ES-I3 (cell line): Measurements from ENCODE around the gene ZFAND2A.
"Not testable (repeated sequence)": the region's sequence is repeated elsewhere in the genome, so short reads cannot be mapped to it uniquely, and the experiment has no call there.

Experiments used
- H3K36me3 ChIP-seq: 2 replicates; pipeline ENCODE4 v1.6.1; 2013; ENCODE audit warnings: mild to moderate bottlenecking, low read length, control low read depth, moderate library complexity; ENCODE audit not compliant: insufficient read depth
- H3K4me1 ChIP-seq: 2 replicates; pipeline ENCODE4 v1.6.1; 2013; ENCODE audit warnings: mild to moderate bottlenecking, control low read depth, low read length; ENCODE audit not compliant: insufficient read depth
- H3K9ac ChIP-seq: 2 replicates; pipeline ENCODE4 v1.6.1; 2013; ENCODE audit warnings: low read depth, mild to moderate bottlenecking, low read length, moderate library complexity
- H3K9me3 ChIP-seq: 2 replicates; pipeline ENCODE4 v1.6.1; 2013; ENCODE audit warnings: mild to moderate bottlenecking, low read length, moderate library complexity; ENCODE audit not compliant: control insufficient read depth, insufficient read depth

Gene ZFAND2A

DNA sequence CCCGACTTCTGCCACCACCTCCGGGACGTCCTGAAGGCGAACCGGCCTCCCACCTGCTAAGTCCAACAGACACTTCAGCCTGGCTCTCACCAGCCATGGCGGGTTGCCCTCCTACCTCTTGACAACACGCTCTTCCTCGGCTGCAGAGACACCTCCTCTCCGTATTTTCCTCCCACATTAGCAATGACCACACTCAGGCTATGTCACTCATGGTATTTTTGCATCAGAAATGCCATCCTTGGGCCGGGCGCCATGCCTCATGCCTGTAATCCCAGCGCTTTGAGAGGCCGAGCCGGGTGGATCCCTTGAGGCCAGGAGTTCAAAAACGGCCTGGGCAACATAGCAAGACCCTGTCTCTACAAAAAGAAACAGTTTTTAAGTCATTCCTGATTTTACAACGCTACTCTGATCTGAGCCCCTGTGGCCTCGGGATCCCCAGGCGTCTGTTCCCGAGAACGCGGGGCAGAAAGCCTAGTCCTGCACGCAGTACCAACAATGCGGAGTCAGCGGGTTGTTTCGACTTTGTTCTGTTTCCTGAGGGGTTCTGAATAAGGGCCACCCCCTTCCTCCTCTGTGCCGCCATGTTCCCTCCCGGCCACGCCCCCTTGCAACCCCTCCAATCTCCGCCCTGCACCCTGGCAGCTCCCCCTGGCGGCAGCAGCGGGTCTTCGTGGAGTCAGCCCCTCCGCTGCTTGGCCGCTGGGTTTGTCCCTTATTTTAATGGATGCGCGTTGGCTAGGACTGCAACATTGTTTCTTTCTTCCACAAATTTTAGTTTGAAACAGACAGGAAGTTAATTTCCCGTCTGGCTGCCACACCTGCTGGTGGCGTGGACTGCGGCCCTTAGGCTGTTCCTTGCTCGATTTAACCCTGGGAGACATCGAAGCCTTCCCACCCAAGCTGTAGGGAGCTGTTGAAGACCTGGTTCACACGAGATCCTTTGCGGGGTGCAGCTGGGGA lies 9.7 kb upstream of the ZFAND2A start:
- H3K4me1 ChIP-seq: no peaks in the 10 kb centered on the region
- H3K36me3 ChIP-seq: no peaks in the 10 kb centered on the region
- peak overlapping the region; percentile 77; the same call in 1 of the 2 replicates for H3K9ac ChIP-seq
- H3K9me3 ChIP-seq: no peaks in the 10 kb centered on the region

DNA sequence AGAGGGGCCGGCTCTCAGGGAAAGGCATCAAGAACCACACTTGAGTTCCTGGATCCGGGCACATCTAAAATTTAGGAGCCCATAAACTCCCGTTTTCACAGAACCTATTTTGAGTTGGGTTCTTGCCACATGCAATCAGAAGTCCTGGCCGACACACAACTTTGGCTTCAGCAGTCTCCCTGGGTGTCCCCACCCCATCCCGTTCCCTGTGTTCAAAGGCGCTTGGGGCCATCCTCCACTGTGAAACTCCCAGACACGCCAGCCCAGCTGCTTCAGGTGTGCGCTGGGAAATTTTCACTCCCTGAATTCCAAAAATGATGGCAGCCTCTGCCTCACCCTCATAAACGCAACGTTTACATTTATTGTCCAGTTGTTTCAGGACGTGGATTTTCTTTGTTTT lies 8.4 kb upstream of the ZFAND2A start:
- Histone ChIP-seq H3K9ac (no peak overlapping the region), H3K9me3 (no peaks in the 10 kb centered on the region), H3K36me3 (no peaks in the 10 kb centered on the region), H3K4me1 (no peaks in the 10 kb centered on the region)

DNA sequence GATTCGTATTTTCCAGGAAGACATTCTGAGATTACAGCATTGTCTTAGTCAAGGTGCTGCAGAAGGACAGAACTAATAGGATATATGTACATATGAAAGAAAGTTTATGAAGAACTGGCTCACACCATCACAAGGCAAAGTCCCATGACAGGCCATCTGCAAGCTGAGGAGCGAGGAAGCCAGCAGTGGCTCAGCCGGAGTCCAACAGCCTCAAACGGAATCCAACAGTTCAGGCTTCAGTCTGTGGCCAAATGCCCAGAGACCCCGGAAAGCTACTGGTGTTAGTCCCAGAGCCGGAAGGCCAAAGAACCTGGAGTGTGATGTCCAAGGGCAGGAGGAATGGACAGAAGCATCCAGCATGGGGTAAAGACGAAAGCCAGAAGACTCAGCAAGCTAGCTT lies 4.4 kb upstream of the ZFAND2A start:
- no peak overlapping the region for H3K9ac ChIP-seq
- no peaks in the 10 kb centered on the region for H3K36me3 ChIP-seq
- H3K4me1 ChIP-seq: no peaks in the 10 kb centered on the region
- no peaks in the 10 kb centered on the region for H3K9me3 ChIP-seq

DNA sequence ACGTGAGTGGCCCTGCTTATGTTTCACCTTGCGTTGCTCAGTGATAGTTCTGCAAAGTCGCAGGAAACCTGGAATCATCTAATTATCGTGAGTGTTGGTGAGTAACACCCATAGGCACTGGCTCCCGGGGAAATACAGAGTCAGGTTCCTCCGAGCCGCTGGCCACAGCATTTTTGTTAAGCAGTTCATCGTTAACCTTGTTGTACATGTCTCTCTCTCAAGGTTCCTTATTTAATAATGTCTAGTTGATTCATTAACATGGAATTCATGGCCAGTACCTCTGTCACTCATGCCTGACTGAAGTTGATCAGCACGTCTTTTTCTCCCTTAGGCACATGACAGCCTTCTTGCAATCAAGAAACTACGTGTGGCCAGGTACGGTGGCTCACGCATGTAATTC lies 3.1 kb upstream of the ZFAND2A start:
- Histone ChIP-seq H3K4me1 (peaks cover 6% of the 10 kb centered on the region; the same call in 1 of the 2 replicates), H3K9ac (no peak overlapping the region), H3K36me3 (no peaks in the 10 kb centered on the region), H3K9me3 (no peaks in the 10 kb centered on the region)

DNA sequence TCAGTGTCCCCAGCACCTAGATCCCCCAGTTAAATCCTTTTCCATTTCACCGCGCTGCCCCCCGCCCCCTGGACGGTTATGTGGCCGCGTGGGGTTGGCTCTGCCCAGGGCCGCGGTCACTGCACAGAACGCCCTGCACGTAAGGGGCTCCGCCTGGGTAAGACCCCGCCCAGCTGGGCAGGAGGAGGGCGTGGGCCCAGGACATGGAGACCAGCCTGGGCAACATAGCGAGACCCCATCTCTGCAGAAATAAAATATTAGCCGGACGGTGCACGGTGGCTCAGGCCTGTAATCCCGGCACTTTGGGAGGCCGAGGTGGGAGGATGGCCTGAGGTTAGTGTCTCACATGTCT lies 650 bp upstream of the ZFAND2A start:
- H3K9ac ChIP-seq: peak overlapping the region; percentile 99
- peaks cover 6% of the 10 kb centered on the region; the same call in 1 of the 2 replicates for H3K4me1 ChIP-seq
- H3K9me3 ChIP-seq: no peaks in the 10 kb centered on the region
- H3K36me3 ChIP-seq: 0 out of 2 replicates have a peak, but pooled peaks cover 4% of the 10 kb centered on the region

DNA sequence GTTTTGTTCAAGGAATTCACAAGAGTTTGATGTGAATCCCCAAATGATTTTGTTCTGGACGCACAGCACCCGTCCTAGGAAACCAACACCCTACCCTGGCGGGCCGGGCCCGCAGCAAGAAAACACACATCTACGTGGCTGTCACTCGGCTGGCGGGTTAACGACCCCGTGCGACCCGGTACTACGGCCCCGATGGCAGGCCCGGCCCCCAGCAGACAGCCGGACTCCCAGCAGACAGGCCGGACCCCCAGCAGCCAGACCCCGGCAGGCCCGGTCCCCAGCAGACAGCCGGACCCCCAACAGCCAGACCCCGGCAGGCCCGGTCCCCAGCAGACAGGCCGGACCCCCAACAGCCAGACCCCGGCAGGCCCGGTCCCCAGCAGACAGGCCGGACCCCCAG lies 765 bp downstream of the ZFAND2A start:
- not testable (repeated sequence) for H3K9me3 ChIP-seq, H3K36me3 ChIP-seq, H3K4me1 ChIP-seq
- H3K9ac ChIP-seq: peak overlapping the region; percentile 62

DNA sequence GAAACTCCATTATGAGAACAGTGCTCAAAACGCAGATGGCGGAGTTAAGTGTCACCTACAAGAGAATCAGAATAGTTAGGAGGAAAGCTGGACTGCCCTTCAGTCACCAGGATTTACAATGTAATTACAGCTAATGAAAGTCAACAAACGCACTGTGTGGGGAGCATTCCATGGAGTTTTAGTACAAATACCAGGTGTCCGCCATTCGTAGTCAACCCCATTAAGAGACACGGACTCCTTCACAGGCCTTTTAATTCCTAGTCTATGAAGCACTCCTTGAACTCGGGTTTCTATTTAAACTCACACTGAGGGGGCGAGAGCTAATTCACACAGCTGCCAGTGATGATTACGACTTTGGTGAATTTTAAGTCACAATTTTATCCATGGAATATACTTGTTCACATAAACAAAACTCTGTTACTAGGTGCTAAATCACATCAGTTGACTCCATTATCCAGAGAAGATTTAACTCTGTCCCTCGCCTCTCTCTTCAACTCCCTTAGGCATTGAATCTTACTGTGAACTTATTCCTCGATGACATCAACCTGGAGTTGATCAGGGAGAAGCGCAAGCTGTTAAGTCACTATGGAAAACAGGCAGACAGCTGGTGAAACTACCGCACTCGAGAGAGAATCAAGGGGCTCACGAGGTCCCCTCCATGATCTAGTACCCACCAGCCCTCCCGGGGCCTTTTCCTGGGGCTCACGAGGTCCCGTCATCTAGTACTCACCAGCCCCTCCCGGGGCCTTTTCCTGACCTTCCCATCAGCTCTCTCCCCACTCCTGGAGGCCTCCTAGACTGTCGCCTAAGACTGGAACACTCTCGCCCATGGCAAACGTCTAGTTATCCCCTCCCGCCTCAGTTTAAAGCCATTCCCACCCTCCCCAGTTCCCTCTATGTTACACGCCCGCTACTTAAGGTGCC lies 1.5 kb downstream of the ZFAND2A start:
- H3K9ac ChIP-seq: peak overlapping the region; percentile 62
- H3K9me3 ChIP-seq: no peaks in the 10 kb centered on the region
- peaks cover 6% of the 10 kb centered on the region; the same call in 1 of the 2 replicates for H3K4me1 ChIP-seq
- 0 out of 2 replicates have a peak, but pooled peaks cover 4% of the 10 kb centered on the region for H3K36me3 ChIP-seq

DNA sequence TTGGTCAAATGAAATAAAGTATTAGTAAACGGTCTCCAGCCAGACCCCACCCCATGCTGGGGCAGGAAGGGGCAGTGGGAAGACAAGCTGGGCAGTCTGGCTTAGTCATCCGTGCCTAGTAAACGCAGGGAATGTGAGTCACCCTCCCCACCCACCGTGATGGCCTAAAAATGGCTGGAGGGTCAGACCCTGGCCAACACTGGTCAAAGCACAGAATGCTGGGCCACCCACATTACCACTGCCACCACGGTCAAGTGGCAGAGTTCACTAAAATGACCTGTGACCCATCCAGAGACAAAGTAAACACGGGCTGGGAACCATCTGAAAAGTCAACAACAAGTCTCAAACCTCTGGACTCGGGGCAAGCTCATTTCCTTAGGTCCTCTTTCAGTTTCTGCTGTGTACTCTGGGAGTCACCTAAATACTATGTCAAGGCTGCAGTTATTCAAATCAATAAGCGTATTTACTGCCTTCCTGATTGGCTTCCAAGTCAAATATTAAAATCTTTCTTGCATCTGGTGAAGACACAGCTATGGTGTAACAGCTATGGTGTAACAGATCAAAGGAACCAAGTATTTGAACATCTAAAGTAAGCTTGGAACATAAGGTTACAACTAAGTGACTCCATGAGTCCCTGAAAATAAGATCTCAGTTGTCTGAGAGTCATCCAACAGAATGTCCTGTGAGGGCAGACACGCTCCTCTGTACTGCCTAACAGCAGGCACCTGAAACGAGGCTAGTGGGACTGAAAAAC lies 3.0 kb downstream of the ZFAND2A start:
- Histone ChIP-seq H3K9me3 (no peaks in the 10 kb centered on the region), H3K9ac (no peak overlapping the region), H3K4me1 (peaks cover 6% of the 10 kb centered on the region; the same call in 1 of the 2 replicates), H3K36me3 (0 out of 2 replicates have a peak, but pooled peaks cover 4% of the 10 kb centered on the region)

DNA sequence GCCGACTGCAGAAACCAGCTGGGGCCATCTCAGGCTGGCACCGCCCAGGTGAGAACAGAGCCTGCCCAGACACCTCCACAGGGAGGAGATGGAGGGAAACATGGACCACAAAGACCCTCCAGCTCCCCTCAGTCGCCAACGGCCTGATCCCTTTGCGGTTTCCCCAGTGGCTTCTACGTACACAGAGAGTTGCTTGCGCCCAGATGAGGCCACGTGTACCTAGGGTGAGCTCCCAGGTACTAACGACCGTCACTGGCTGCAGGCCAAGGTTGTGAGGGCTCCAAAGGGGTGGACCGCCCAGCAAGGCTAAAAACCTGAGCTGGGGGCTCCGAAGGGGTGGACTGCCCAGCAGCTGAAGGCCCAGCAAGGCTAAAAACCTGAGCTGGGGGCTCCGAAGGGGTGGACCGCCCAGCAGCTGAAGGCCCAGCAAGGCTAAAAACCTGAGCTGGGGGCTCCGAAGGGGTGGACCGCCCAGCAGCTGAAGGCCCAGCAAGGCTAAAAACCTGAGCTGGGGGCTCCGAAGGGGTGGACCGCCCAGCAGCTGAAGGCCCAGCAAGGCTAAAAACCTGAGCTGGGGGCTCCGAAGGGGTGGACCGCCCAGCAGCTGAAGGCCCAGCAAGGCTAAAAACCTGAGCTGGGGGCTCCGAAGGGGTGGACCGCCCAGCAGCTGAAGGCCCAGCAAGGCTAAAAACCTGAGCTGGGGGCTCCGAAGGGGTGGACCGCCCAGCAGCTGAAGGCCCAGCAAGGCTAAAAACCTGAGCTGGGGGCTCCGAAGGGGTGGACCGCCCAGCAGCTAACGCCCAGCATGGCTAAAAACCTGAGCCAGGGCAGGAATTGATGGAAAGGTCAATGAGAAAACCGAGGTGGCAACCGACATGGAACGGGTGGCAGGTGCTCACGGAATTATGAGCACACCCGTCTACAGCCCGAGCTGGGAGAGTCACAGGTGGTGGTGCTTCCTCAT lies 3.9 kb downstream of the ZFAND2A start:
- not testable (repeated sequence) for H3K9me3 ChIP-seq, H3K9ac ChIP-seq, H3K4me1 ChIP-seq, H3K36me3 ChIP-seq

DNA sequence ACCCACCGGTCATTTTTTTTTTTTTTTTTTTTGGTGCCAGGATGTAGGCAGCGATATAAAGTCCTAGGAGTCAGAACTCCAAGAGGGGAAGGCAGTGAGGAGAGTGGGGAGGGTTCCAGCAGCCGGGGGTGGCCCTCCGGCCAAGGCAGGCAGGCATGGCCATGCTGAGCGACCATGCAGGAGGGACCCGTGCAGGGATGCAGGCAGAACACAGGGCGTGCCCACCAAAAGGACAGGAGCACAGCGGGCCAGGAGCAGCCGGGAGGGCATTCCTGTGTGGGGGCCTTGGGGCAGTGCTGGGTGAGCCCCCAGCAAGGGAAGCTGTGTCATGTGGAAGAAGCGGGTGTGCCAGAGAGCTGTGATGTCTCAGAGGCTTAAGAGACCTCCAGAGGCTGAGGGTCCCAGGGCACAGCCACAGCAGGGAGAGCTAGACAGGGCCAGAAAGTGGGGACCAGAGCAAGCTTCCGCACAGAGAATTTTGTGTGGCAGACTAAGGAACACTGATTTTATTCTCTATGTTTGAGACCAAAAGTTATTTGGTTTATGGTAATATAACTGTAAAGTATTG lies 5.7 kb downstream of the ZFAND2A start:
- no peak overlapping the region for H3K9ac ChIP-seq
- H3K36me3 ChIP-seq: 0 out of 2 replicates have a peak, but pooled peaks cover 4% of the 10 kb centered on the region
- H3K4me1 ChIP-seq: peaks cover 6% of the 10 kb centered on the region; the same call in 1 of the 2 replicates
- H3K9me3 ChIP-seq: no peaks in the 10 kb centered on the region

DNA sequence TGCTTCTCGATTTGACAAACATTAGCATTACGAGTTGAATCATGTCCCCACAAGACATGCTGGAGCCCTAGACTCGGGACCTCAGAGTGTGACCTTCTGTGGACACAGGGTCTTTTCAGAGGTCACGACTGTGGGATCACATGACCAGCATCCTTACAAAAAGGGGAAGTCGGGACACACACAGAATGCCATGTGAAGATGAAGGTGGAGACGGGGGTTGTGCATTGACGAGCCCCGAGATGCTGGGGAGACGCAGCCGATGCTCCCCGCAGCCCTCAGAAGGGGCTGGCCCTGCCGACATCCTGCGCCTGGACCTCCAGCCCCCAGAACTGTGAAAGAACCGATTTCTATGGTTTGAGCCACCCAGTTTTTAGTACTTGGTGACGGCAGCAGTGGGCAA lies 7.5 kb downstream of the ZFAND2A start:
- no peak overlapping the region for H3K9ac ChIP-seq
- H3K36me3 ChIP-seq: 0 out of 2 replicates have a peak, but pooled peaks cover 4% of the 10 kb centered on the region
- H3K4me1 ChIP-seq: no peaks in the 10 kb centered on the region
- no peaks in the 10 kb centered on the region for H3K9me3 ChIP-seq

DNA sequence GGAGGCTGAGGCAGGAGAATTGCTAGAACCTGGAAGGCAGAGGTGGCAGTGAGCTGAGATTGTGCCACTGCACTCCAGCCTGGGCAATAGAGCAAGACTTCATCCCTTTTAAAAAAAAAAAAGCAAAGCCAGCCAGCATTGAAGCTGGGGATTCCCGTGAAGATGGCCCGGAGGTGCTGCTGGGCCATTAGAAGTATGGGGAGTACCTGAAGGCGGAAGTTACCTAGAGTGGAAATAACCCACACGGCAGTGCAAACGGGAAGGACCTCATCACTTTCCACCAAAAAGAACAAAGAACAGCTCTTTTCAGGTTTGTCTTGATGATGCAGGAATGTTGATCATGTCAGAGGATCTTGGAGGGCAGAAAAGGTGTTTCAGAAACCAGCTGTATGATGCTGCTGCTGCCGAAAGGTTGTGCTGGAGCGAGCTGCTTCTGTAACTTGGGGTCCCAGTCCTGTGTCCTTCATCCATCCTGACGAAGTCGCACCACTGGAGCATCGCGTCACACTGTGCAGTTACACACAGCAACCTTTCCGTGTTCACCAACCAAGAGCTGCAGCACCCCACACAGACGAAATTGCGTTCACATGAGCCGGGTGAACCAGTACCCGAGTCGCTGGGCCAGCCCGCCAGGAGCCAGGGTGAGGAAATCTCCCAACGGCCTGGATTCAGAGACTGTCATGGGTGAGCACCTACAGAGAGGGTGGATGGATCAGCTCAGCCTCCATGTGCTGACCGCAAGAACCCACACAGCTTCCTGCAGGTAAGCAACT lies 8.2 kb downstream of the ZFAND2A start:
- Histone ChIP-seq H3K36me3 (0 out of 2 replicates have a peak, but pooled peaks cover under 1% of the 10 kb centered on the region), H3K9ac (no peak overlapping the region), H3K9me3 (no peaks in the 10 kb centered on the region), H3K4me1 (no peaks in the 10 kb centered on the region)
